Progenitor cell of endocrine pancreas (in vitro differentiated cells): ENCODE measurements around the gene ACBD3. TPM values are rescaled to one million over a fixed set of nuclear protein-coding genes. Genes with fewer than 3 reads are reported as not detected.

Experiments used
- DNase-seq: peaks from one replicate; pipeline ENCODE4 v3.0.0; 2021; ENCODE audit warnings: low spot score; ENCODE audit not compliant: unreplicated experiment
- H3K27ac Mint-ChIP-seq: 2 replicates; pipeline ENCODE4 v1.8.0; 2021; ENCODE audit warnings: mild to moderate bottlenecking, moderate library complexity, mixed read lengths
- H3K27me3 Mint-ChIP-seq: 2 replicates; pipeline ENCODE4 v1.8.0; 2021; ENCODE audit warnings: mixed read lengths
- H3K36me3 Mint-ChIP-seq: 2 replicates; pipeline ENCODE4 v1.8.0; 2022; ENCODE audit warnings: mixed read lengths; ENCODE audit not compliant: insufficient read depth
- H3K4me1 Mint-ChIP-seq: 2 replicates; pipeline ENCODE4 v1.8.0; 2021; ENCODE audit warnings: low read depth, mixed read lengths
- H3K4me3 Mint-ChIP-seq: 2 replicates; pipeline ENCODE4 v1.8.0; 2021; ENCODE audit warnings: low read depth, mild to moderate bottlenecking, moderate library complexity, mixed read lengths
- H3K9me3 Mint-ChIP-seq: 2 replicates; pipeline ENCODE4 v1.8.0; 2021; ENCODE audit warnings: low read depth, mixed read lengths
- total RNA-seq: library from RNA; stranded (reverse); gene quantifications from 2 replicates; pipeline ENCODE4 v1.2.1, GENCODE V29; 2021
- TF ChIP-seq, protein P1 (sequence below): fragments of 200-600 bp; sonication (generic); IDR thresholded peaks from one replicate; pipeline ENCODE4 v1.5.0; 2021; ENCODE audit warnings: antibody characterized with exemption, mild to moderate bottlenecking; ENCODE audit not compliant: unreplicated experiment

Gene ACBD3
- total RNA-seq, 1 donor from 2014 or later = 29.3 TPM

DNA sequence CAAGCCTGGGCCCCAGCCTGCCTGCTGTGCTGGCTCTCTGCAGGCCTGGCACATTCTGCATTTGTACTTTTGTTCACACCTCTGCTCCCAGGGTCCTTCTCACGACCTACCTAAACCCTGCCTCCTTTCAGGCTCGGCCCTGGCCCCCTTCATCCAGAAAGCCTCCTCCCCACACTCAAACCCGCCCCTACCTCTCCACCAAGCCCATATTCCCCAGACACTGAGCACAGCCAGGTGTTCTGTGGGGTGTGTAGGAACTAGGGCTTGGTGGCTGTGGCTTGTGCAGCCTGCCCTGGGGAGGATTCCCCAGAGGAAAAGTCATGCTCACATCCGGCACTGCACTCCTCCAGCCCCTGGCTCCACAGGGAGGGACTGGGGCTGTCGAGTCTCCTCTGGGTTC is 28.7 kb upstream of the ACBD3 start:
- Mint-ChIP-seq H3K9me3 (no peaks in the 10 kb centered on the region), H3K4me1 (peaks cover 1% of the 10 kb centered on the region), H3K27ac (no peak overlapping the region), H3K27me3 (peaks cover 25% of the 10 kb centered on the region), H3K4me3 (no peak overlapping the region), H3K36me3 (no peaks in the 10 kb centered on the region)
- TF ChIP-seq, protein P1, sequence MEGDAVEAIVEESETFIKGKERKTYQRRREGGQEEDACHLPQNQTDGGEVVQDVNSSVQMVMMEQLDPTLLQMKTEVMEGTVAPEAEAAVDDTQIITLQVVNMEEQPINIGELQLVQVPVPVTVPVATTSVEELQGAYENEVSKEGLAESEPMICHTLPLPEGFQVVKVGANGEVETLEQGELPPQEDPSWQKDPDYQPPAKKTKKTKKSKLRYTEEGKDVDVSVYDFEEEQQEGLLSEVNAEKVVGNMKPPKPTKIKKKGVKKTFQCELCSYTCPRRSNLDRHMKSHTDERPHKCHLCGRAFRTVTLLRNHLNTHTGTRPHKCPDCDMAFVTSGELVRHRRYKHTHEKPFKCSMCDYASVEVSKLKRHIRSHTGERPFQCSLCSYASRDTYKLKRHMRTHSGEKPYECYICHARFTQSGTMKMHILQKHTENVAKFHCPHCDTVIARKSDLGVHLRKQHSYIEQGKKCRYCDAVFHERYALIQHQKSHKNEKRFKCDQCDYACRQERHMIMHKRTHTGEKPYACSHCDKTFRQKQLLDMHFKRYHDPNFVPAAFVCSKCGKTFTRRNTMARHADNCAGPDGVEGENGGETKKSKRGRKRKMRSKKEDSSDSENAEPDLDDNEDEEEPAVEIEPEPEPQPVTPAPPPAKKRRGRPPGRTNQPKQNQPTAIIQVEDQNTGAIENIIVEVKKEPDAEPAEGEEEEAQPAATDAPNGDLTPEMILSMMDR = no peak
- DNase-seq = no peak

- peaks cover 24% of the 10 kb centered on the region for H3K27me3 Mint-ChIP-seq
- H3K9me3 Mint-ChIP-seq = no peaks in the 10 kb centered on the region
- no peaks in the 10 kb centered on the region for H3K4me1 Mint-ChIP-seq
- DNase-seq = no peak
- TF ChIP-seq, protein P1 = no peak
- no peak overlapping the region for H3K27ac Mint-ChIP-seq
- H3K4me3 Mint-ChIP-seq = no peak overlapping the region
- no peaks in the 10 kb centered on the region for H3K36me3 Mint-ChIP-seq
Measured at GRCh38 chr1:226212545-226212944, 26.0 kb upstream of the ACBD3 start.

DNA sequence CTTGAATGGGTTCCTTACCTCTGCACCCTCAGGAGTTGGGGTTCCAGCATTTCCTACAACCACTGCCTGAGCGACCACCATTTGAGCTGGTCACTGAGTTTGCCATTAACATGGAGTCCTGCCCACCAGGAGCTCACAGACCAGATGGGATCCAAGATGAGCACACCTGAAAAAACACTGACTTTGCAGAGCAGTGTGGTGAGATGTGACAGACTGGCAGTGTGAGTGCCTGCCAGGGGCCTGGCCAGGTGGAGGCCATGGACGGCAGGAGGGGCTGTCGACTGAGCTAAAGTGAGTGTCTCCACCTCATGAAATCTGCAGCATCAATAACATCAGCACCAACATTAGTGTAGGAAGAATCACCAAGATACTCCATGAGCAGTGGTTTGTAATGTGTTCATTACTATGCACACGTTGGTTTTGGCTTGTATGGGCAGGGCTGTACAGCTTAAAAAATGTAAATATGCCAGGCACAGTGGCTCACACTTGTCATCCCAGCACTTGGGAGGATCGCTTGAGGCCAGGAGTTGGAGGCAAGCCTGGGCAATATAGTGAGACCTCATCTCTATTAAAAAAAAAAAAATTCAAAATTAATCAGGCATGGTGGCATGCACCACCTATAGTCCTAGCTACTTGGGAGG is 24.8 kb upstream of the ACBD3 start:
- DNase-seq = no peak
- no peaks in the 10 kb centered on the region for H3K36me3 Mint-ChIP-seq
- H3K4me3 Mint-ChIP-seq = no peak overlapping the region
- H3K27me3 Mint-ChIP-seq = peaks cover 24% of the 10 kb centered on the region
- TF ChIP-seq, protein P1 = no peak
- no peaks in the 10 kb centered on the region for H3K4me1 Mint-ChIP-seq
- no peak overlapping the region for H3K27ac Mint-ChIP-seq
- H3K9me3 Mint-ChIP-seq = no peaks in the 10 kb centered on the region

GRCh38 chr1:226210571-226211176 is 24.1 kb upstream of the ACBD3 start:
- no peak for DNase-seq
- no peak overlapping the region for H3K4me3 Mint-ChIP-seq

GRCh38 chr1:226209307-226210059 is 22.9 kb upstream of the ACBD3 start:
- Mint-ChIP-seq H3K27ac (no peak overlapping the region), H3K4me1 (no peaks in the 10 kb centered on the region), H3K27me3 (peaks cover 14% of the 10 kb centered on the region), H3K4me3 (no peak overlapping the region), H3K9me3 (no peaks in the 10 kb centered on the region), H3K36me3 (no peaks in the 10 kb centered on the region)
- DNase-seq = no peak
- TF ChIP-seq, protein P1 = no peak

More at GRCh38 chr1:226210571-226211176, 24.1 kb upstream of the ACBD3 start:
- Mint-ChIP-seq H3K9me3 (no peaks in the 10 kb centered on the region), H3K36me3 (no peaks in the 10 kb centered on the region), H3K4me1 (no peaks in the 10 kb centered on the region), H3K27me3 (peaks cover 17% of the 10 kb centered on the region), H3K27ac (no peak overlapping the region)
- TF ChIP-seq, protein P1 = no peak
